ENCODE data around the gene WDFY4. TPM values are rescaled to one million over a fixed set of nuclear protein-coding genes. Genes with fewer than 3 reads are reported as not detected.

Gene WDFY4
- polyA plus RNA-seq, 1 experiment: not detected

DNA sequence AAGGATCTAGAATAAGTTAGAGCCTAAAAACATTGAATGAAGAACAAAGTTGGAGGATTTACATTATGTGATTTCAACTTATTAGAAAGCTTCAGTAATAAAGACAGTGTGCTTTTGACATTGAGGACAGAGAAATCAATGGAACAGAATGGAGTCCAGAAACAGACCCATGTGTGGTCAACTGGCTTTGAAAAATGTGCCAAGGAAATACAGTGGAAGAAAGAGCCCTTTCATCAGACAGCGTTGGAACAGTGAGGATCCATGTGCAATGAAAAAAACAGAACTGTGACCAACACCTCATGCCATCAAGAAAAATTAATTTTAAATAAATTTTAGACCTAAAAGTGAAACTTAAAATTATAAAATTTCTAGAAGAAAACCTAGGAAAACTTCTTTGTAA is 305.6 kb downstream of the WDFY4 start:
- H3K36me3 ChIP-seq (ENCODE audit: control insufficient read depth, insufficient read depth, low read length): no peaks in the 10 kb centered on the region
- no peak for DNase-seq (ENCODE audit: low read depth)
- CTCF ChIA-PET: interaction anchor here (1.4 kb wide), 1 partner anchor 174 kb away, joined by 3 read pairs; no protein-coding TSS in a partner anchor
- TF ChIP-seq, protein P1, sequence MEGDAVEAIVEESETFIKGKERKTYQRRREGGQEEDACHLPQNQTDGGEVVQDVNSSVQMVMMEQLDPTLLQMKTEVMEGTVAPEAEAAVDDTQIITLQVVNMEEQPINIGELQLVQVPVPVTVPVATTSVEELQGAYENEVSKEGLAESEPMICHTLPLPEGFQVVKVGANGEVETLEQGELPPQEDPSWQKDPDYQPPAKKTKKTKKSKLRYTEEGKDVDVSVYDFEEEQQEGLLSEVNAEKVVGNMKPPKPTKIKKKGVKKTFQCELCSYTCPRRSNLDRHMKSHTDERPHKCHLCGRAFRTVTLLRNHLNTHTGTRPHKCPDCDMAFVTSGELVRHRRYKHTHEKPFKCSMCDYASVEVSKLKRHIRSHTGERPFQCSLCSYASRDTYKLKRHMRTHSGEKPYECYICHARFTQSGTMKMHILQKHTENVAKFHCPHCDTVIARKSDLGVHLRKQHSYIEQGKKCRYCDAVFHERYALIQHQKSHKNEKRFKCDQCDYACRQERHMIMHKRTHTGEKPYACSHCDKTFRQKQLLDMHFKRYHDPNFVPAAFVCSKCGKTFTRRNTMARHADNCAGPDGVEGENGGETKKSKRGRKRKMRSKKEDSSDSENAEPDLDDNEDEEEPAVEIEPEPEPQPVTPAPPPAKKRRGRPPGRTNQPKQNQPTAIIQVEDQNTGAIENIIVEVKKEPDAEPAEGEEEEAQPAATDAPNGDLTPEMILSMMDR (IDR thresholded peaks at IDR 0.05; ENCODE audit: insufficient read depth, low read depth, low read length): no peak
- H3K4me3 ChIP-seq (ENCODE audit: low read depth, low read length): no peak overlapping the region
- POLR2A ChIA-PET: no interaction called here
- peaks cover 2% of the 10 kb centered on the region for H3K27me3 ChIP-seq (ENCODE audit: control insufficient read depth, insufficient read depth, low read length)

DNA sequence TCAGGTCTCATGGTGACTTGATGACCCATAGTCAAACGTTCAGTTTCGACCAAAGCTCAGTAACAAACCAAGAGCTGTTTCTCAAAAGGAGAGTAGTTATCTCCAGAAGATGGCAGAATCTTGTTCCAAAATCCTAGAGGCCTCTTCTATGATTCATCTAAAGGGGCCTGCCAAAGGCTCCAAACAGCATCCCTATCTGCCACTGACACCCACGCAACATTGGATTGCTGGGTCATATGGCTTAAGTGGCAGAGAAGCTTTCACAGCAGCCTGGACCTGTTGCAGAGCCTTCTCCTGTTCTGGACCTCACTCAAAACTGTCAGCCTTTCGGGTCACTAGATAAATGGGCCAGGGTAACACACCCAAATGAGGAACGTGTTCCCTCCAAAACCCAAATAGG is 309.0 kb downstream of the WDFY4 start:
- DNase-seq (ENCODE audit: low read depth): no peak
- no peak overlapping the region for H3K4me3 ChIP-seq (ENCODE audit: low read depth, low read length)
- TF ChIP-seq, protein P1 (IDR thresholded peaks at IDR 0.05; ENCODE audit: insufficient read depth, low read depth, low read length): no peak
- CTCF ChIA-PET: no interaction called here
- H3K27me3 ChIP-seq (ENCODE audit: control insufficient read depth, insufficient read depth, low read length): peaks cover 2% of the 10 kb centered on the region; the same call in 1 of the 2 replicates
- POLR2A ChIA-PET: no interaction called here
- no peaks in the 10 kb centered on the region for H3K36me3 ChIP-seq (ENCODE audit: control insufficient read depth, insufficient read depth, low read length)

DNA sequence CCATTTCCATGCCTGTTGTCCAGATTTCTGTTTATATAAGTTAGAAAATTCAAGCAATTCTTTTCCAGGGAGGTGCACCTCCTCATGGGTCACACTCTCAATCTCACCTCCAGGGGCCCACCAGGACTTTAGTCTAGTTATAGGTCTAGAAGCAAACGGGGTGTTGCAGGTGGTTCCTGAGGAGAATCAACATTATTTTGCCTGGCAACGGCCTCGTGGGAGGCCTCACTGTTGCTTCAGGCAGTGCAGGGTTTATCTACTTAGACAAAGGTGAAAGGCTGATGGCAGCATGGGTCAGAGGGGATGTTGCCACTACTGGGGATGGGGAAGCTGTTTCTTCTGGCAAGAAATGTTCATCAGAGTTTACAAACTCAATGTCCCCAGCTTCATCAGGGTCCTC is 311.7 kb downstream of the WDFY4 start:
- Histone ChIP-seq H3K36me3 (ENCODE audit: control insufficient read depth, insufficient read depth, low read length) (no peaks in the 10 kb centered on the region), H3K27me3 (ENCODE audit: control insufficient read depth, insufficient read depth, low read length) (no peaks in the 10 kb centered on the region), H3K4me3 (ENCODE audit: low read depth, low read length) (no peak overlapping the region)
- TF ChIP-seq, protein P1 (IDR thresholded peaks at IDR 0.05; ENCODE audit: insufficient read depth, low read depth, low read length): no peak
- POLR2A ChIA-PET: no interaction called here
- DNase-seq (ENCODE audit: low read depth): no peak
- CTCF ChIA-PET: interaction anchor here (1.0 kb wide), 1 partner anchor 21 kb away, joined by 3 read pairs; no protein-coding TSS in a partner anchor

DNA sequence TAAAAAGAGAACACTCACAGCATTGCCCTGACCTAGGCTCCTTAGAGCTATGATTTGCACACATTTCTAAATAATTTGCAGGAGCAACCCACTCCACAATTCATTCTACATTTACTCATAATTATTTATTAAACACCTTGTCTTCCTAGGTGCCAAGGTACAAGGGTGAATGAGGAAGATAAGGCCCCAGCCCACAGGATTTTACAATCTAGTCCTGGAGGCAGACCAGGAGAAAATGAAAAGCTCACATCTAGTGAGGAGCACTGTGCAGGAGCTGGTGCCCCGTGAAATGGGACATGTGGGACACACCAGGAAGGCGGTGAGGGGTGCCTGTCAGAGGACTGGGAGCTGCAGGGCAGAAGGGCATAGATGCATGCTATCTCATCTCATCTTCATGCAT is 314.7 kb downstream of the WDFY4 start:
- TF ChIP-seq, protein P1 (IDR thresholded peaks at IDR 0.05; ENCODE audit: insufficient read depth, low read depth, low read length): no peak
- ChIA-PET CTCF (no interaction called here), POLR2A (no interaction called here)
- H3K27me3 ChIP-seq (ENCODE audit: control insufficient read depth, insufficient read depth, low read length): no peaks in the 10 kb centered on the region
- H3K4me3 ChIP-seq (ENCODE audit: low read depth, low read length): no peak overlapping the region
- no peaks in the 10 kb centered on the region for H3K36me3 ChIP-seq (ENCODE audit: control insufficient read depth, insufficient read depth, low read length)
- no peak for DNase-seq (ENCODE audit: low read depth)

DNA sequence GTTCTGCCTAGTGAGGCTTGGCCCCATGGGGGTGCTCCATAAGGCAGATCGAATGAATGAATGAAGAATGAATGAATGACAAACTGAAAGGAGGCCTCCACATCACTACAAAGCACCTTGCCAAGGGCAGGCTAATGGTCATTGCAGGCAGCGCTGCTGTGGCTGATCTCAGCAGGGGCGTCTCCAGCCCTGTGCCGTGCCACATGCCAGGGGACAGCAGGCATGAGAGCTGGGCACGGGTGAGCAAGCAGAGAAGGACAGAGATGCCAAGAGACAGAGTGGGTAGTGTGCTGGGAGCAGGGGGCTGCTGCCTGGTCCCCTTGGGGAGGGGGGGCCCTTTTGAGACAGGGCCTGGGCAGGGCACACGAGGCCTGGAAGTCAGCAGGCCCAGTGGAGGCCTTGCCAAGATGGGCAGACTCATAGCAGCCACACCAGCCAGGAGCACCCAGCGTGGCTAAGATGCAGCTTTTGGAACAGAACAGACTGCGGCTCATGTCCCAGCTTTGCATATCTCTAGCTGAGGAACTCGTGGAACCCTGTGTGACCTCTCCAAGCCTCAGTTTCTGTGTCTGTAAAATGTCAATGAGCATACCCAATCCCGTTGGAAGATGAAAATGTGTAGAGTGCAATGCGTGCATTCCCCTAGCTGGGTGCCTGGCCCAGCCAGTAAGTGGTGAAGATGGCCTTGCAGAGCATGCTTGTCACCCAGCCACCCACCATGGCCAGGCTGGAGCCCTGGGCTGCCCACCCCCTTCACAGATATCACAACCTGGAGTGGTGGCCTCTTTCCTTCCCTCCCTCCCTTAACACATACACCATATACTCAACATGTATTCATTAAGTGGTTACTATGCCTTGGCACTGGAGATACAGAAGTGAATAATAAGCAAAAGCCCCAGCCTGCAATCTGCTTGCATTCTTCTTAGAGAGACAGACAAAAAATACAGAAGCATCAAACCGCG is 316.0 kb downstream of the WDFY4 start:
- TF ChIP-seq, protein P1 (IDR thresholded peaks at IDR 0.05; ENCODE audit: insufficient read depth, low read depth, low read length): no peak
- ChIA-PET POLR2A (no interaction called here), CTCF (no interaction called here)
- Histone ChIP-seq H3K27me3 (ENCODE audit: control insufficient read depth, insufficient read depth, low read length) (no peaks in the 10 kb centered on the region), H3K4me3 (ENCODE audit: low read depth, low read length) (no peak overlapping the region), H3K36me3 (ENCODE audit: control insufficient read depth, insufficient read depth, low read length) (no peaks in the 10 kb centered on the region)
- no peak for DNase-seq (ENCODE audit: low read depth)
